GM19025 (cell line): ENCODE results near the gene TNFRSF13B.
"Not testable (repeated sequence)": the region's sequence is repeated elsewhere in the genome, so short reads cannot be mapped to it uniquely, and the experiment has no call there.

Experiments used
- ATAC-seq: cut with Tn5 transposase; IDR thresholded peaks from one replicate; pipeline ENCODE4 v1.9.1; 2021; ENCODE audit warnings: mild to moderate bottlenecking, low read depth, moderate library complexity; ENCODE audit not compliant: unreplicated experiment

TNFRSF13B gene

DNA sequence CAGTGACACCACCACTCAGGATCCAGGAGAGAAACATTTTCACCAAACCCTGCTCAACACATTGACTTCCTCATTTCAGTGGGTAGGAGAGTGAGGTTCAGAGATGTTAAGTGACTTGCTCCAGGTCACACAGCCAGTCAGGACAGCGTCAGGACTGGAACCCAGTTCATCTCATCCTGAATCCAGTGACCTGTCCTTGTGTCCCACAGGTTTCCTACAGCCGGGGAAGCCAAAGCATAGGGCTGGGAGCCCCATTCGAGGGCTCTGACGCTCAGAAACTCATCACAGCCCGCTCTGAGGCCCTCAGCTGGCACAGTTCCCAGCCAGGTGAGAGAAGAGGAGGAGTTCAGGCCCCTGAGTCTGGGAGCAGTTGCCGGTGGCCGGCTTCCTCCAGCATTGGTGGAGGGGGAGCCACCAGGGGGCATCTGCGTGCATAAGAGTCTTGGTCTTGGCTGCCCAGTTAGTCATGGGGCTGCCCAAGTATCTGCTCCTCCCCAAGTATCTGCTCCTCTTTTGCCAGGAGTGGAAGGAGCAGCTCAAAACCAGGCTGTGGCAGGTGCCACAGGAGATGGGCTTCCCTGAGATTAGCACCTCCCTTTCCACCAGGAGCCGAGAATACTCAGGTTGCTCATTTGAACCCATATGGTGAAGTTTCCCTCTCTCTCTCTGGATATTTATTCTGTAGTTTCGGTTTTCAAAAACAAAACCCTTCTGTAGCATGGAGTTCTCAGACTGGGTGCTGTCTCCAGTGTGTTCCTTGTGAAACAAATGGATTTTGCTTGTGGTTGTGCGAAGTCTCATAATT, 56.0 kb downstream of the TNFRSF13B start:
- peak; percentile 75 for ATAC-seq

GRCh38 chr17:16913463-16913862, 58.5 kb downstream of the TNFRSF13B start:
- no peak for ATAC-seq

DNA sequence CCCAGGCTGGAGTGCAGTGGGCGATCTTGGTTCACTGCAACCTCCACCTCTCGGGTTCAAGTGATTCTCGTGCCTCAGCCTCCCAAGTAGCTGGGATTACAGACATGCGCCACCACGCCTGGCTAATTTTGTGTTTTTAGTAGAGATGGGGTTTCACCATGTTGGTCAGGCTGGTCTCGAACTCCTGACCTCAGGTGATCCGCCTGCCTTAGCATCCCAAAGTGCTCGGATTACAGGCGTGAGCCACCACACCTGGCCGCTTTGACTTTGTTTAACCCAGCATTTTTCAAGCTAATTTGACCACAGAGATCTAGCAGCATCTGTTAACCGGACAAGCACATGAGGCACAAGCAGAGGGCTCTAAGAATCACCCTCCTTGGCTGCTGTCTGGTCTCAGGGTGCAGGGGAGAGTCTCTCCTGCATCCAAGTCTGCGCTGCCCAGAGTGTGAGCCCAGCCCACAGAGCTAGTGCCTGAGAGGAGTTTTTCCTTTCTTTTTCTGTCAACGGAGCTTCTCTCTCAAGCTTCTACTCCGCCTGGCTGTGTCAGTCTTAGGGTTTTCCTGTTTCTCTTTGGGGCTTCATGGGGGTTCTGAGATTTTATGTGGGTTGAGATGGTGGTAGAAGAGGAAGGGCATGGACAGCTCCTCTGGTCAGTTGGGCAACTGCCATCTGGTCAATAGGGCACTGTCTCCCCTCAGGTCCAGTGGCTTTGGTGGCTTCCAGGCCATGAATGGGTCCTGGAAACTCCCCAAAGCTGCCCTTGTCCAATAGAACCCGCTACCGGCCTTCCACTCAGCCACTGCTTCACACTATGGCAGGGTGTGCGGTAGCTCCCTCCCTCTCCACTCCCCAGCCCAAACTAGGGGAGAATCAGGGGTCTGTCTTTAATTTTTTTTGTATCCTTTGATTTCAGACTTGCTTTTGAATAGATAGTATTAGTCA, 59.6 kb downstream of the TNFRSF13B start:
- no peak for ATAC-seq

DNA sequence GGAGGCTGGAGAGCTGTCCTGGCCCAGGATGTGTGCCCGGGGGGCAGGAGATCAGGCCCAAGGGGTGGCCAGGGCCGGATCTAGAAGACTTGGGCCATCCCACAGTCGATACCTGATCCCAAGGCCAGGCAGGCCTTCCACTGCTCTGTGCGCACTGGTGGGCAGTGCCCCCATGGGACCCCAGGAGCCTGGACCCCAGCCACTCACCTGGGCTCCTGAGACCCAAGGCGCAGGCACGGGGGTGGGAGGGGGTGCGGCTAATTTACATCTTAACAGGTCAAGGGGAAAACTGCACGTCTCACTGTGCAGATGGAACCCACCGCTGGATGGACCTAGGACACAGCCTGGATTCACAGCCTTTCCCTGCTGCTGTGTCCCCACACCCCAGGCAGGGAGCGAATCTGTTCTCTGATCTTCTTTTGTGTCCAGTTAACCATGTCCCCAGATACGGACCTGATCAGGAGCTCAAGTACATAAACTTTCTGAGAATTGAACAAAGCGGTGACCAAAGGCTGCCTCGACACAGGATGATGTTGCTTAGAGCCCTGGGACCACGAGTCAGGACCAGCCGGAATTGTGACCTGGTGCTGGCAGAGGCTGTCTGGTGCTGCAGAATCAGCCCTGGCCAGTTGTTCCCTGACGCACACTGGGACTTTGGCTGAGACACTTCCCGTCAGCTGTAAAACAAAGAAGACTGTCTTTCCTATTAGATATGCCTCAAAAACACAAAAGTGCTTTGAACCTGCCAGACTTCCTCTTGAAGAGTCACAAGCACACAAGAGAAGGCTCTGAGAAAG, 60.6 kb downstream of the TNFRSF13B start:
- no peak for ATAC-seq

DNA sequence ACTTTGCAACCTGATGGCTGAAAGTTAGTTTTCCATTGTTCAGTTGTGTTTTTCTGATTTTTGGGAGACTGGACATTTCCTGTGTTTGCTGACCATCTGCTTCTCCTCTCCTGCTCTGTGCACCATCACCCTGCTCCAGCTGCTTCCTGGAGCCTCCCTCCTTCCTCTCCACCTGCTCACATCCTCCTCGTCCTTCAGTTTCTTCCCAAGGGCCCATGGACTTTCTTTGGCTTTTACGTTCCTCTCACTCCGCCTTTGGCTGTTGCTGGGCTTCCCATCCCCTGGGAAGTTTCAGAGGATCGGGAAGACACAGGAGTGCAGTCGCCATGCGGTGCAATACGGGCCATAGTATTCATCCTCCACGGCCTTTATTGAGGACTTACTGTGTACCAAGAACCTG, 61.6 kb downstream of the TNFRSF13B start:
- no peak for ATAC-seq

GRCh38 chr17:16909472-16910246, 62.3 kb downstream of the TNFRSF13B start:
- ATAC-seq: no peak

- no peak for ATAC-seq
Measured at GRCh38 chr17:16908273-16908672, 63.6 kb downstream of the TNFRSF13B start.

- no peak for ATAC-seq
Measured at GRCh38 chr17:16906680-16907079, 65.2 kb downstream of the TNFRSF13B start.

- ATAC-seq: no peak
Measured at GRCh38 chr17:16905593-16906191, 66.2 kb downstream of the TNFRSF13B start.

DNA sequence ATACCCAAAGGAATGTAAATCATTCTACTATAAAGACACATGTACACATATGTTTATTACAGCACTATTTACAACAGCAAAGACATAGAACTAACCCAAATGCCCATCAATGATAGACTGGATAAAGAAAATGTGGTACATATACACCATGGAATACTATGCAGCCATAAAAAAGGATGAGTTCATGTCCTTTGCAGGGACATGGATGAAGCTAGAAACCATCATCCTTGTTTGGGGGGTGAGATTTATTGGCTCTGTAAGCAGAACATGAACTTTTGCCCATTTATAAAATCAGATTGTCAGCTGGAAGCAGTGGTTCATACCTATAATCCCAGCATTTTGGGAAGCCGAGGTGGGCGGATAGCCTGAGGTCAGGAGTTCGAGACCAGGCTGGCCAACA, 68.8 kb downstream of the TNFRSF13B start:
- not testable (repeated sequence) for ATAC-seq

DNA sequence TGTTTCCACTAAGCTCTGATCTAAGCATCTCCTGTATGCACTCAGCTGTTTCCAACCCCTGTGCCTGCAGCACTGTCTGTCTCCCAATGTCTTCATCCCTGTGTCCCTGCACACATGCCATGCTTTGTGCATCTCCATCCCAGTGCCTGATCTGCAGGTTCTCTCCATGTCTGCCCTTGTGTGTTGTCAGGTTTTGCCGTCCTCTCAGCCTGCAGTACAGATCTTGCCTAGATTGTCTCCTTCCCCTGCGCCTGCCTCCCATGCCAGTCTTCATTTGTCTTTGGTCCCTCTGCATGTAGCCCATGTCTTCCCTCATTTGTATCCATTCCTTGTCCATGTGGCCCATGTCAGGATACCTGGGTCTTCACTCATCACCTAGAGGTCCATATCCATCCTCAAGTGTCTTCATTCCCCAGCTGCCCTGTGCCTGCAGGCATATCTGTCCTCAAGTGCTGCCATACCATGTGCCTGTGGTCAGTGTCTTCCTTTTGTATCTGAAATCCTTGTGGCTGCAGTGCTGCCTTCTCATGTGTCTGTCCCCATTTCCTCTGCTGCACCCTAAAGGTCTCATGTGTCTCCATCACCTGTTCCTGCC, 71.5 kb downstream of the TNFRSF13B start:
- ATAC-seq: no peak

- ATAC-seq: not testable (repeated sequence)
Measured at GRCh38 chr17:16897211-16897896, 74.6 kb downstream of the TNFRSF13B start.

DNA sequence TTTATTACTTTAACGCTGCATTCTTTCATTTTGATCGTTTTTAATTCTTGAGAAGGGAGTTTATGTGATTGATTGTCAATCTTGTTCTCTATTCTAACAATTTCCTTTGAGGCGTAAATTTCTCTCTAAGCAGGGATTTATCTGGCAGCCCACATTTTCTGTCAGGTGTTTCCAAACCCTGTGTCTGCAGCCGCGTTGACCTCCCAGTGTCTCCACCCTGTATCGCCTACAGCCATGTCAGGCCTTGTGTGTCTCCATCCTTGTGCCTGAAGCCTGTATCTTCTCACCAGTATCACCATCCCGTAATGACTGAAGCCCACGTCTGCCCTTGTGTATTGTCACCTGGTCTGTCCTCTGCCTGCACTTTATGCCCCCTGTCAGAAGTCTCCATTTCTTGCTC, 75.7 kb downstream of the TNFRSF13B start:
- ATAC-seq: not testable (repeated sequence)

DNA sequence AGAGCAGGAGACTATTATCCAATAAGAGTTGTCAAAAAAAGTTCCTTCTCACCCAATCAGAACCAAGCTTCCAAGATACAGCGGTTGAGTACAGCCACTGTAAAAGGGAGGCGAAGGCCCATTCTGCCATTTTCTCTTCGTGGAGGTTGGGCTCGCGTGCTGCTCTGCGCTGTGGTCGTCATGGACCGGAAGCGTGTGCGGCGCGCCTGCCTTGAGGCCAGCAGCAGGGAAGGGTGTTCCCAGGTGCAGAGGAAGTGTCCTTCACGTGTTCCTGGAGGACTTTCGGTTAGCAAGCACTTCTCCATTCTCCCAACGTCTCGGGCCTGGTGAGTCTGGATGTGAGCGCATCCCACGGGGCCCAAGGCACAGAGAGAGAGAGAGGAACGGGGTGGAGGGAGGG, 78.4 kb downstream of the TNFRSF13B start:
- ATAC-seq: not testable (repeated sequence)

DNA sequence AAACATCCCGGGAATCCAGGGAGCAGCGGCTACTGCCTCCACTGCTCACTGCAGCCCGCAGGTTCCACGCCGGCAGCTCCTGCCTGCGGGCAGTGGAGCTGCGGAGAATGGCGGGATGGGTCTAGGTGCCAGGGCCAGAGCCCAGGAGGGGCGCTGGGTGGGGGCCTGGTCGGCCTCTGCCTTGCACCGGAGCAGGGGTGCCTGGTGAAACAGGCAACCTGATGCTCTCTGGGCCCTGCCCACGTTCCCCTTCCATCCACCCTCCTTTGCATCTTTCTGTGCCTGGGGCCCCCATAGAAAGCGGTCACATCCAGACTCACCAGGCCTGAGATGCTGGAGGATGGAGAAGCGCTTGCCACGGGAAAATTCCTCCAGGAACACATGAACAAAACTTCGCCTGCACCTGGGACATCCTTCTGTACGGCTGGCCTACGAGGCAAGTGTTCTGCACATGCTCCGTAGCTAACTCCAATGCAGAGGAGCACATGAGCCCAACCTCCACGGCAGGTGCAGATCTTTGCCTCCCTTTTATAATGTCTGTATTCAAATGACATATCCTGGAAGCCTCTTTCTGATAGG, 79.0 kb downstream of the TNFRSF13B start:
- ATAC-seq: not testable (repeated sequence)

- no peak for ATAC-seq
Measured at GRCh38 chr17:16889088-16889465, 82.8 kb downstream of the TNFRSF13B start.
